Measurements from ENCODE around the gene HJURP.
"Not testable (repeated sequence)": the region's sequence is repeated elsewhere in the genome, so short reads cannot be mapped to it uniquely, and the experiment has no call there.

Gene HJURP

DNA sequence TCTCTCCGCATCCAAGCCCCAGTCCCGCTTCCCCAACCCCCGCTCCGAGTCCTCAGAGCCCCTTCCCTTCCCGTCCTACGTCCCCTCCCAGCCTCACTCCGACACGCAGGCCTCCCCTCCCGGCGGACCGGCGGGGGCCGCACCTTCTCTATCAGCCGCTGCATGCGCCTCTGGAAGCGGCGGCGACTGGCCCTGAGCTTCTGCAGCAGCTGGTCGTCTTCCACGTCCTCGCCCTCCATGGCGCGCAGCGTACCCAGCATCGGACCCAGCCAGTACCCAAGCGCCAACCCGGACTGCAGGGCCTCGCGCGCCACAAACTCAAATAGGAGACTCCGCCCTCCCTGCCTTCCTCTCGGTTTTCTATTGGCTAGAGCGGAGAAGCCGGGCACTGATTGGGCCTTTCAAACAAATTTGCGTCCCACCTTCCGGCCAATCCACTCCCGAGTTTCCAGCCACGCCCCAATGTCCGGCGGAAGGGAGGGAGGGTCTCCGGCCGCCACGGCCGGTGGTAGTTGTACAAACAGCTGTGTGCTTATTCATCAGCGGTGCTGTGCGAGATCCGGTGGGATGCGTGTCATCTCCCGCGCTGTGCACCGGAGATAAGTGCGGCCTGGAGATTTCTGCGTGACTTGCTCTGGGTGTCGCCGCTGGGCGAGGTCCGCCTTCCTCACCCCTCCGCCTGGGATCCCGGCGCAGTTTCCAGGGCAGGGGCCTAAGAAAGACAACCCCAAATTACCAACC is at the start of gene HJURP:
HJURP (minus strand) TSS at position 295 of the 741 bp plus-strand sequence; CDS start at position 260, 35 bp downstream.
- peak; percentile 76 for TF ChIP-seq POLR2A (IDR thresholded peaks at IDR 0.05; ENCODE audit: low read depth, low read length)
- DNase-seq (ENCODE audit: insufficient read length, low spot score) (peak; percentile 94), FAIRE-seq (peak; percentile 88)

GRCh38 chr2:233901884-233902283 is 47.5 kb upstream of the HJURP start:
- no peak for TF ChIP-seq POLR2A (IDR thresholded peaks at IDR 0.05; ENCODE audit: low read depth, low read length)
- no peak for FAIRE-seq
- DNase-seq (ENCODE audit: insufficient read length, low spot score) = no peak

DNA sequence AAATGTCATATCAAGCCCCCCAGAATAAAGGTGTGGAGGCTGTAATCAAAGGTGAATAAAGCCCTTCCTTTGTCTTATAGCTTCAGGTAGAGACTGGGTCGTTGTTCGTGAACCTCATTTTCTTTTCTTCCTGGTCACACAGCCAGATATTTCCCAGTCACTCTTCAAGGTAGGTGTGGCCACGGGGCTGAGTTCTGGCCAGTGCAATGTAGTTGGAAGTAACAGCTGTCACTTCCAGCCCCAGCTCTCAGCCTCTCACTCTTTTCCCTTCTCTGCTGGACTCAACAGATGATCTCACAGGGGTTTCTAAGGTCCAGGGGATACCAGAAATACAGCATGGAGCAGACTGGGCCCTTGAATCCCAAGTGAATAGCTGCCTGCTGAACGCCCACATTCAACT is 47.0 kb upstream of the HJURP start:
- no peak for DNase-seq (ENCODE audit: insufficient read length, low spot score)
- FAIRE-seq = no peak

GRCh38 chr2:233896253-233896652 is 41.9 kb upstream of the HJURP start:
- DNase-seq (ENCODE audit: insufficient read length, low spot score); FAIRE-seq: not testable (repeated sequence)

More for the DNA sequence above, 47.0 kb upstream of the HJURP start:
- TF ChIP-seq POLR2A (IDR thresholded peaks at IDR 0.05; ENCODE audit: low read depth, low read length) = no peak

DNA sequence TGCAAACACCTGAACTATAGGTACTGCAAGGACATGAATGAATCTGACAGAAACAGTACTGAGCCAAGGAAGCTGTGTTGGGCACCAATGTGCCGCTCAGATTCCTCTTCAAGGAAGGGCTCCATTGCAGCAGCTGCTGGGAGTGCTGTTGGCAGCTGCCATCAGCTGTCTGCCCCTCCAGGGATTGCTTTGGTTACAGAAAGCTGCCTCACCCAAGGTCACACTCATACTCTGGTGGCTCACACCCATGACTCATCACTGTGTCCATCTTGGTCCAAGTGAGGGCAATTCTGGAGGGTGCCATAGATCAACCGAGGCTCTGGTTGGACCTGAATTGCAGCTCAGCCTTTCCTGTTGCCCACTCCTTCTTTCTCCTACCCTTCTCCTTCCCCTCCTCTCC is 38.5 kb upstream of the HJURP start:
- FAIRE-seq (no peak), DNase-seq (ENCODE audit: insufficient read length, low spot score) (no peak)
- TF ChIP-seq POLR2A (IDR thresholded peaks at IDR 0.05; ENCODE audit: low read depth, low read length) = no peak

DNA sequence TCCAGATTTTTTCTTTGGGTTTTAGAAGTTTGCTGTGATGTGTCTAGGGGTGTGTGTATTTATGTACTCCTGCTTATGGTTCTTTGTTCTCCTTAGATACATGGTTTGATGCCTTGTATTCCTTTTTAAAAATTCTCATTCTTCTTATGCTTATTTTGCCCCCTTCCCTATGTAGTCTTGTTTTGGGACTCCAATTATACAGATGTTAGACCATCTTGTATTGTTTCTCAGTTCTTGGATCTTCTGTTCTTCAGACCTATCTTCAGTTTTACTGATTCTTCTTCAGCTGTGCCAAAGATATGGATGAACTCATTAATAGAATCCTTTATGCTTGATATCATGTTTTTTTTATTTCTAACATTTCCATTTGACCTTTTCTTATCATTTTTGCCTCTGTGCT is 28.0 kb upstream of the HJURP start:
- DNase-seq (ENCODE audit: insufficient read length, low spot score) = no peak
- no peak for TF ChIP-seq POLR2A (IDR thresholded peaks at IDR 0.05; ENCODE audit: low read depth, low read length)
- FAIRE-seq = no peak

DNA sequence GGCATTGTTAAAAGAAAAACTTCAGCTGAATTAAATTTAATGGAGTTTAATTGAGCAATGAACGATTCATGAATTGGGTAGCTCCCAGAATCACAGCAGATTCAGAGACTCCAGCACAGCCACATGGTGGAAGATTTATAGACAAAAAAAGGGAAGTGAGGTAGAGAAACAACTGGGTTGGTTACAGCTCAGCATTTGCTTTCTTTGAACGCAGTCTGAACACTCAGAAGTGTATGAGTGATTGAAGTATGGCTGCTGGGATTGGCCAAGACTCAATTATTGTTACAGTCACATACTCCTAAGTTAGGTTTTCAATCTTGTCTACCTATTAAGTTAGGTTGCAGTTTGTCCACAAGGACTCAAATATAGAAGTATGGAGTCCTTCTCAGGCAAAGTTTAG is 17.8 kb upstream of the HJURP start:
- not testable (repeated sequence) for DNase-seq (ENCODE audit: insufficient read length, low spot score); FAIRE-seq

GRCh38 chr2:233871432-233871831 is 17.1 kb upstream of the HJURP start:
- TF ChIP-seq POLR2A (IDR thresholded peaks at IDR 0.05; ENCODE audit: low read depth, low read length) = no peak
- no peak for DNase-seq (ENCODE audit: insufficient read length, low spot score)
- no peak for FAIRE-seq

DNA sequence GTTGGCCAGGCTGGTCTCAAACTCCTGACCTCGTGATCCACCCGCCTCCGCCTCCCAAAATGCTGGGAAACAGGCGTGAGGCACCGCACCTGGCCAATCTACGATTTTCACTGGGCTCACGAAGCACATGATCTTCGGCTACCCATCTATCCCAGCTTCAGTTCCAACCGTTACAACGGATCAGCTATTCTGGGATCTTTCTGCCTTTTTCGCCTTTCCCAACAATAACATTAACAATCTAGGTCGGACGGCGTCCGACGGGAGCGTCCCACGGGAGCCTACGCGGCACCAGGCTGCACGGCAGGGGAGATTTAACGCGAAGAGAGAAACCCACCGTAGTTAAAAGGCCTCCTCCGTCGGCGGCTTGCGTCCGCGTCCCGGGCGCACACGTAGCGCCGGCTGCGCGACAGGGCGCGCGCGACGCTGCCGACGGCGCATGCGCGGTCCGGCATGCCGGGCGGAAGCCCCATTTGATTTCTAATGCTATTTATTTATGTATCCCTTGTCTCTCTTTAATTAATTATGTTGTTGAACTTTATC is 13.7 kb upstream of the HJURP start, which contains the start of gene MSL3B:
MSL3B (minus strand) TSS at position 394 of the 540 bp plus-strand sequence.
- DNase-seq (ENCODE audit: insufficient read length, low spot score) = no peak
- no peak for FAIRE-seq
- TF ChIP-seq POLR2A (IDR thresholded peaks at IDR 0.05; ENCODE audit: low read depth, low read length) = no peak

GRCh38 chr2:233866479-233866878 is 12.1 kb upstream of the HJURP start:
- DNase-seq (ENCODE audit: insufficient read length, low spot score) (no peak), FAIRE-seq (no peak)
- TF ChIP-seq POLR2A (IDR thresholded peaks at IDR 0.05; ENCODE audit: low read depth, low read length) = no peak

DNA sequence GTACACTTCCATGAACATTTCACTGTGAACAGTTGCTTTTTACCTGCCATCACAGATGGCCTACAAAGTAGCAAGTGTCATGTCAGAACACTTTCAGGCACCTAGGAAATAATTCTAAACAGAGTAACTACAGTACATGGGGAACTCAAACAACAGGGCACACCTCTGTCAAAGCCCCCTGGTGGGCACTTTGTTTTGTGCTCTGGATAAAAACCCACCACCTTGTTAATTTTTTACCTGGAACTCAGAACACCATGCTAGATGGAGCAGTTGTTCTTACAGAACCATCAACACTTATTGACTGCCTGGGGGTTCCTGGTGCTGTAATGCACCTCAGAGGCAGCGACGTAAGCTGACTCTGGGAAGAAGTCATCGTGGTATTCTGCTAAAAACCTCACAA is 11.5 kb upstream of the HJURP start:
- no peak for TF ChIP-seq POLR2A (IDR thresholded peaks at IDR 0.05; ENCODE audit: low read depth, low read length)
- FAIRE-seq (no peak), DNase-seq (ENCODE audit: insufficient read length, low spot score) (no peak)

GRCh38 chr2:233862261-233862768 is 8.0 kb upstream of the HJURP start:
- no peak for TF ChIP-seq POLR2A (IDR thresholded peaks at IDR 0.05; ENCODE audit: low read depth, low read length)
- FAIRE-seq = no peak
- no peak for DNase-seq (ENCODE audit: insufficient read length, low spot score)

DNA sequence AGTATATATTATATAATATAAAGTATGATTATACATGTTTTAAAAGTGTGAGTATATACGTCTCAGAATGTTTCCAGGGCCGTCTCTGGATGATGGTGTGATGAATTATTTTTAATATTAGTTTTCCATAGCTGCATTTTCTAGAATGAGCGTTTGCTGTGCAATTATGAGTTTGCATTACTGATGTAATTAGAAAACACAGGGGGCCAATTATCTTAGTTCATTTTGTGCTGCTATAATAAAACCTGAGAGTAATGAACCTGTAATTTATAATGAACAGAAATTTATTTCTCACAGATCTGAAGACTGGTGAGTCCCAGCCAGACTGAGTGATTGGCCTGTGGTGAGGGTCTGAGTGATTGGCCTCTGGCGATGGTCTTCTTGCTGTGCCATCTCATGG is 4.0 kb upstream of the HJURP start:
- no peak for TF ChIP-seq POLR2A (IDR thresholded peaks at IDR 0.05; ENCODE audit: low read depth, low read length)
- DNase-seq (ENCODE audit: insufficient read length, low spot score) (no peak), FAIRE-seq (no peak)

DNA sequence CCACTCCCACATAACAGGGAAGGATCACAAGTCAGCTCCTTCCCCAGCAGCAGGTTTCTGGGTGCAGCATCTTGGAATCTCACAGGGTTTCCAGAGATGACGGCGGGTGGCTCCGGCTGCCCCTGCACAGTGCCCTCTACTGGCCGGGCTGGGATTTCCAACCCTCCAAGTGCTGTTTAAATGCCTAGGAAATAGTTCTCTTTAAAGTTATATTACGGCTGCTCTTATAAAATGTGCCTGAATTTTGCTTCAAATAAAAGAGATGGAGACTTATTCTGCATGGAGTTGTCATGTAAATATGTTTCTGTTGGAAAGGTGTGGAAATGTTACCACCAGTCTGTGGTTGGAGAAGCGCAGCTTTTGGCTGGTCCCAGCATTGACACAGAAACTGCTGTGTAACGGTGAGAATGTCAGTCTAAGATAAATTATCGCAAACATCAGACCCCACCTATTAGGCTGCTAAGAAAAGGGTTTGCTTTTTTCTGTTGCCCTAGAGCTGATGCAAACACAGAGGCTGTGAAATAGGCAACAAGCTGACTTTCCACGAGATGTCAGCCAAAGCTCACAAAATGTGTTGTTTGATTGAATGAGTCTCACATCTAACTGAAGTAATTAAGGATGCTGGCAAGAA is 3.3 kb upstream of the HJURP start:
- no peak for TF ChIP-seq POLR2A (IDR thresholded peaks at IDR 0.05; ENCODE audit: low read depth, low read length)
- FAIRE-seq = no peak

GRCh38 chr2:233856184-233856583 is 1.8 kb upstream of the HJURP start:
- FAIRE-seq (no peak), DNase-seq (ENCODE audit: insufficient read length, low spot score) (no peak)
- TF ChIP-seq POLR2A (IDR thresholded peaks at IDR 0.05; ENCODE audit: low read depth, low read length) = no peak

More for the DNA sequence above, 3.3 kb upstream of the HJURP start:
- peak; percentile 51 for DNase-seq (ENCODE audit: insufficient read length, low spot score)
